NCI-H82 treated with DMSO at 0.1 percent for 48 hours (cell line): ENCODE results near the gene CDH26.
"Not testable (repeated sequence)": the region's sequence is repeated elsewhere in the genome, so short reads cannot be mapped to it uniquely, and the experiment has no call there.

Source experiments
- DNase-seq: peaks from one replicate; lab custom pipeline; 2025; ENCODE audit not compliant: unreplicated experiment; lab: John Stamatoyannopoulos, UW

The CDH26 gene

GRCh38 chr20:59940129-59940955, 17.9 kb upstream of the CDH26 start, which contains the start of the genes FAM217B and PPP1R3D:
Gene FAM217B (plus strand): TSS chr20:59940389. CDS start chr20:59943944, 3,555 bp downstream.
Gene PPP1R3D (minus strand): TSS chr20:59940305. CDS start chr20:59939931, 374 bp downstream.
- DNase-seq: peak; percentile 82

- no peak for DNase-seq
Measured at GRCh38 chr20:59940956-59941294, 17.3 kb upstream of the CDH26 start.

- no peak for DNase-seq
Measured at GRCh38 chr20:59942245-59942644, 16.0 kb upstream of the CDH26 start.

GRCh38 chr20:59944726-59945125, 13.5 kb upstream of the CDH26 start:
- no peak for DNase-seq

- no peak for DNase-seq
Measured at GRCh38 chr20:59945175-59945574, 13.0 kb upstream of the CDH26 start.

- DNase-seq: no peak
Measured at GRCh38 chr20:59945731-59946130, 12.5 kb upstream of the CDH26 start.

- DNase-seq: no peak
Measured at GRCh38 chr20:59947376-59947775, 10.8 kb upstream of the CDH26 start.

GRCh38 chr20:59948212-59948611, 10.0 kb upstream of the CDH26 start:
- no peak for DNase-seq

- DNase-seq: no peak
Measured at GRCh38 chr20:59948828-59949720, 9.1 kb upstream of the CDH26 start.

GRCh38 chr20:59949911-59950310, 8.3 kb upstream of the CDH26 start:
- no peak for DNase-seq

GRCh38 chr20:59954718-59955117, 3.5 kb upstream of the CDH26 start:
- DNase-seq: no peak

GRCh38 chr20:59955131-59955796, 3.0 kb upstream of the CDH26 start:
- peak; percentile 54 for DNase-seq

GRCh38 chr20:59957568-59957967, 655 bp upstream of the CDH26 start:
- DNase-seq: not testable (repeated sequence)

- no peak for DNase-seq
Measured at GRCh38 chr20:59958626-59959025, 403 bp downstream of the CDH26 start.

GRCh38 chr20:59961423-59961822, 3.2 kb downstream of the CDH26 start:
- no peak for DNase-seq

- no peak for DNase-seq
Measured at GRCh38 chr20:59962155-59962554, 3.9 kb downstream of the CDH26 start.

- no peak for DNase-seq
Measured at GRCh38 chr20:59966428-59966827, 8.2 kb downstream of the CDH26 start.

- DNase-seq: no peak
Measured at GRCh38 chr20:59971428-59971827, 13.2 kb downstream of the CDH26 start.

- DNase-seq: no peak
Measured at GRCh38 chr20:59972037-59972801, 14.0 kb downstream of the CDH26 start.

- DNase-seq: no peak
Measured at GRCh38 chr20:59976156-59976782, 18.0 kb downstream of the CDH26 start.
